GM10847 (cell line): ENCODE data around the gene KCNK3.

Experiments used
- POLR2A ChIP-seq: IDR thresholded peaks from 2 replicates; pipeline ENCODE4 v1.6.1; 2011; ENCODE audit not compliant: insufficient read length; ENCODE audit errors: extremely low read depth

KCNK3 gene

GRCh38 chr2:26657265-26657664, 35.3 kb upstream of the KCNK3 start:
- no peak for TF ChIP-seq POLR2A

- TF ChIP-seq POLR2A = no peak
Measured at GRCh38 chr2:26658691-26659346, 33.7 kb upstream of the KCNK3 start.

GRCh38 chr2:26660363-26660962, 32.1 kb upstream of the KCNK3 start:
- TF ChIP-seq POLR2A = no peak

GRCh38 chr2:26666671-26667070, 25.9 kb upstream of the KCNK3 start:
- no peak for TF ChIP-seq POLR2A

GRCh38 chr2:26668041-26668440, 24.5 kb upstream of the KCNK3 start:
- no peak for TF ChIP-seq POLR2A

GRCh38 chr2:26668856-26669750, 23.4 kb upstream of the KCNK3 start:
- no peak for TF ChIP-seq POLR2A

GRCh38 chr2:26670171-26670570, 22.4 kb upstream of the KCNK3 start:
- no peak for TF ChIP-seq POLR2A

GRCh38 chr2:26670931-26671460, 21.5 kb upstream of the KCNK3 start:
- no peak for TF ChIP-seq POLR2A

GRCh38 chr2:26671691-26672090, 20.8 kb upstream of the KCNK3 start:
- TF ChIP-seq POLR2A = no peak

- no peak for TF ChIP-seq POLR2A
Measured at GRCh38 chr2:26672112-26672817, 20.3 kb upstream of the KCNK3 start.

- no peak for TF ChIP-seq POLR2A
Measured at GRCh38 chr2:26672818-26673393, 19.6 kb upstream of the KCNK3 start.

GRCh38 chr2:26674002-26674751, 18.3 kb upstream of the KCNK3 start:
- TF ChIP-seq POLR2A = no peak

GRCh38 chr2:26674771-26675170, 17.8 kb upstream of the KCNK3 start:
- TF ChIP-seq POLR2A = no peak

- no peak for TF ChIP-seq POLR2A
Measured at GRCh38 chr2:26675651-26676255, 16.8 kb upstream of the KCNK3 start.
